Measurements from ENCODE around the gene NPSR1.

The NPSR1 gene

GRCh38 chr7:34735526-34735925, 77.5 kb downstream of the NPSR1 start:
- TF ChIP-seq POLR2A (IDR thresholded peaks at IDR 0.05; ENCODE audit: low read depth, low read length): no peak
- FAIRE-seq: no peak
- DNase-seq (ENCODE audit: insufficient read length, low spot score): no peak

- no peak for TF ChIP-seq POLR2A (IDR thresholded peaks at IDR 0.05; ENCODE audit: low read depth, low read length)
- no peak for FAIRE-seq
Observed at GRCh38 chr7:34739651-34740300, 81.8 kb downstream of the NPSR1 start.

GRCh38 chr7:34740840-34741239, 82.8 kb downstream of the NPSR1 start:
- no peak for FAIRE-seq
- DNase-seq (ENCODE audit: insufficient read length, low spot score): no peak
- no peak for TF ChIP-seq POLR2A (IDR thresholded peaks at IDR 0.05; ENCODE audit: low read depth, low read length)

More at GRCh38 chr7:34739651-34740300, 81.8 kb downstream of the NPSR1 start:
- no peak for DNase-seq (ENCODE audit: insufficient read length, low spot score)

DNA sequence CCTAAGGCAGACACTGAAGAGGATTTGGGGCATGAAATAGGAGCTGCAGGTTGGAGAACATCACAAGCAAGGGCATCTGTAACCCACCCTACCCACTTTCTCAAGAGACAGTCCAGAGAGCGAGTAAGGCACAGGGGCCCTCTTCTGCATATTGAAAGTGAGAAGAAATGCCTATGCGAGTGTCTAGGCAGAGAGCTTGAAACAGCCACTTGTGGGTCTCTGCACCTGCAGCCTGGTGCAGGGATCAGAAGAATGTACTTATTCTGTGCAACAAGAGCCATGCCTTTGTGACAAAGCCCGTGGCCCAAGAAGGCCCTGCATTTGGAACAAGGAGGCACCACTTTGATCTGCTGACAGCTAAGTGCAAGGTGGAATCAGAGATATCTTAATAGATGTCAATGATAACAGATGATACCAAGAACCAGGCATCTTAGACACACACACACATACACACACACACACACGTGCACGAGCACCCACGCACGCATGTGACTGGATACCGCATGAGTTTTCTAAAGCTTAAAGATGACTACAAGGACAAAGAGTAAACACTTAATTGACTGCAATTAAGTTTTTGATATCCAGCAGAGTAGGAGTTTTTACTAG, 89.3 kb downstream of the NPSR1 start:
- no peak for DNase-seq (ENCODE audit: insufficient read length, low spot score)
- no peak for TF ChIP-seq POLR2A (IDR thresholded peaks at IDR 0.05; ENCODE audit: low read depth, low read length)
- no peak for FAIRE-seq

DNA sequence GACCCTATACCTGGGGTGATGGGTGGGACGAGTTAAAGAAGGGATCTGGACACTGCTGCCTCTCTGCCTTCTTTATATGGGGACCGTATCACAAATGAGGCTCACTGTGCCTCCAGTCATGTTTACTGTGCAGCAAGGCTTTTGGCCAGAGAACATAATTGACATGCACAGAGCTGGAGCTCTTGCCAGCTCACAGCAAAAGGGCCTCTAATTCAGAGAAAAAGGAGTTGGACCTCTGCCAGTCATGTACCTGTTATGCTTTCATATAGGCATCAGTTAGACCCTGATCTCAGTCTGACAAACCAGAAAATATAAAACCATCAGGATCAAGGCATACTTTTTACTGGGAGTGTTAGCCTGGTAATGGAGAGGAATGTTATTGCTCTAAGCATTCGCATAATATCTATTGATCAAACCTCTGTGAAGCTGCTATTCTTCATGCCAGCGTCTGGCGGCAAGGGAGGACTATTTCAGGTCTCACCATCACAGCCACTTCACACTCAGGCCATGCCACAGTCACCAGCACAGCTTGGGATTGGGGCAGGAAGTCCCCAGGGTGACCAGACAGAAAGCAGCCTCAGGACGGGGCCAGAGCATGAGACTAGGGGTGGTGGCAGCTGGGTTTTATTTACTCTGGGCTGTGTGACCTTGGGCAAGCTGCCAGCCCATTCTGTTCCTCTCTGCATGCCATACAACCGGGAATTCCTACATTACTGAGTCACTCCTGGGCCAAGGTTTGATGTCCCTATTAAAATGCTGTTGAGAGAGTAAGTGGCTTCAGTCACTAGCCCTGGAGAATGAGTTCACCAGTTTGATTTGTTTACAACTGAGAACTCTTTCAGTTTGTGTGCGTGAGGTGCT, 90.1 kb downstream of the NPSR1 start:
- FAIRE-seq: peak; percentile 75
- no peak for TF ChIP-seq POLR2A (IDR thresholded peaks at IDR 0.05; ENCODE audit: low read depth, low read length)
- peak; percentile 87 for DNase-seq (ENCODE audit: insufficient read length, low spot score)

DNA sequence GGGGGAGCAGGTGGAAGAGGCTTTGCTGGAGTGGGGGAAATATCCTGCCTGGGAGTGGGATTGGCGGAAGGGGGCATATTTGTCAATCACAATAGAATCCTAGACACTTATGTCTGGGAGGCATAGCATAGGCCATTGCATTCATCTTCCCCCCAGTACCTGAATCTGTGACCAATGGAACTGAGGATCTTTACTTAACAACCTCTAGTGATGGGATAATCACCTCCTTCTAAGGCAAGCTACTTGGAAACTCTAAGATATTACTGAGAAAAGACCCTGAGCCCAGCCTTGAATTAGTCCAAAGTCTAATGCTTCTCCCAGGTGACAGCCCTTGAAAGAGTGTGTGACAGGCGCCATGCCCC, 90.7 kb downstream of the NPSR1 start:
- no peak for TF ChIP-seq POLR2A (IDR thresholded peaks at IDR 0.05; ENCODE audit: low read depth, low read length)
- DNase-seq (ENCODE audit: insufficient read length, low spot score) (no peak), FAIRE-seq (no peak)

DNA sequence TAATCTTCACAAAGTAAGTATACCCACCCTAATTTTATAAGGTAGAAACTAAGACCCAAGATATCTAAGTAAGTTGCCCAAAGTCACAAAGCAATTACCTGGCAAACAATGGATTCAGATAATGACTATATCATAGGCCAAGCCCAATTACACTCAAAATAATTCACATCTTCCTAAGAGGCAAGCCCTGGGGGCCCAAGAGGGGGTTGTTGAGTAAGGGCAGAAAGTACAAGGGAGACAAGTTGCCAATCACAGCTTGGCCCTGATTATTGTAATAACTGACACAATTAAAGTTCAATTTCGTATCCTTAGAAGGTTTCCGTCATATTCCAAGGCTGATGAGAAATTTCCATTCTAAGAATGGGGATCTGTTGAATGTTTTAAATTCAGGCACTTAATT, 91.4 kb downstream of the NPSR1 start:
- FAIRE-seq (no peak), DNase-seq (ENCODE audit: insufficient read length, low spot score) (no peak)
- TF ChIP-seq POLR2A (IDR thresholded peaks at IDR 0.05; ENCODE audit: low read depth, low read length): no peak

DNA sequence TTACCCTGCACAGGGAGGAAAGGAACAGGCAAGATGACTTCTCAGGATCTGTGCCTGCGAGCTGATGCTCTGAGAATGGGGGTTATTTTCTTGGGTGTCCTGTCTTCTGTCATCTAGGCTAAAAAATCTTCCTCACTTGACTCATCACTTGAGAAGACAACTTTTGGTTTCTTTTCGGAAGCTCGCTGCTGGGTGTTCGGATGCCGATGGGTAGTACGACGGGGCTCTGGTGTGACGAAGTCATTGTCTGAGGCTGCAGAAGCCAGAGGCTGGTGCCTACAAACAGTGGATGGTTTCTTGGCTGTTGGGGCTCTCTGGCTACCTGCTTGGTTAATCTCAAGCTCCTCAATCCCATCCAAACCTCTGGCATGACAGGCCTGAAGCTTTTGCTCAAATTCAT, 92.2 kb downstream of the NPSR1 start:
- DNase-seq (ENCODE audit: insufficient read length, low spot score) (no peak), FAIRE-seq (no peak)
- TF ChIP-seq POLR2A (IDR thresholded peaks at IDR 0.05; ENCODE audit: low read depth, low read length): no peak

- TF ChIP-seq POLR2A (IDR thresholded peaks at IDR 0.05; ENCODE audit: low read depth, low read length): no peak
- DNase-seq (ENCODE audit: insufficient read length, low spot score) (no peak), FAIRE-seq (no peak)
Observed at GRCh38 chr7:34750636-34751035, 92.6 kb downstream of the NPSR1 start.

- no peak for TF ChIP-seq POLR2A (IDR thresholded peaks at IDR 0.05; ENCODE audit: low read depth, low read length)
- no peak for FAIRE-seq
- no peak for DNase-seq (ENCODE audit: insufficient read length, low spot score)
Observed at GRCh38 chr7:34751725-34752643, 94.0 kb downstream of the NPSR1 start.

DNA sequence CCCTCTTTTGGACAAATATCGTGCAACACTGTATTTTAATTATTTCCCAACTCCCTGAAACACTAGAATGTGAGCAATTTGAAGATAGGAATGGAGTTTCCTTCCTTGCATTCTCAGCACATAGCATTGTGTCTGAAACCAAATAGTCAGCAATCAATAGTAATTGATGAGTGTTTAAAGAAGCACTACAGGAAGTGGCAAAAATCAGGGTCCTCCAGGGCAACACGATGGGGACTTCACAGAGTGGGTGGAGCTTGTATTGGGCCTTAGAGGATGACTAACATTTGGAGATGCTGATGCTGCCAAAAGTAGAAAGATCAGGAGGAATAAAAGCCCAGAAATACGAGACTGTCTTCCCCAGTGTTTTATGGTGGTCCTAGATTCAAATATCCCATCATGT, 94.9 kb downstream of the NPSR1 start:
- FAIRE-seq: no peak
- no peak for TF ChIP-seq POLR2A (IDR thresholded peaks at IDR 0.05; ENCODE audit: low read depth, low read length)
- DNase-seq (ENCODE audit: insufficient read length, low spot score): no peak

GRCh38 chr7:34755008-34755407, 97.0 kb downstream of the NPSR1 start:
- TF ChIP-seq POLR2A (IDR thresholded peaks at IDR 0.05; ENCODE audit: low read depth, low read length): no peak
- DNase-seq (ENCODE audit: insufficient read length, low spot score): no peak
- FAIRE-seq: no peak

- no peak for TF ChIP-seq POLR2A (IDR thresholded peaks at IDR 0.05; ENCODE audit: low read depth, low read length)
- FAIRE-seq (no peak), DNase-seq (ENCODE audit: insufficient read length, low spot score) (no peak)
Observed at GRCh38 chr7:34756025-34756437, 98.0 kb downstream of the NPSR1 start.

- TF ChIP-seq POLR2A (IDR thresholded peaks at IDR 0.05; ENCODE audit: low read depth, low read length): no peak
- FAIRE-seq: no peak
- no peak for DNase-seq (ENCODE audit: insufficient read length, low spot score)
Observed at GRCh38 chr7:34756691-34757090, 98.7 kb downstream of the NPSR1 start.
